ENCODE measurements around the gene FGF3.

- TF ChIP-seq, protein P1, sequence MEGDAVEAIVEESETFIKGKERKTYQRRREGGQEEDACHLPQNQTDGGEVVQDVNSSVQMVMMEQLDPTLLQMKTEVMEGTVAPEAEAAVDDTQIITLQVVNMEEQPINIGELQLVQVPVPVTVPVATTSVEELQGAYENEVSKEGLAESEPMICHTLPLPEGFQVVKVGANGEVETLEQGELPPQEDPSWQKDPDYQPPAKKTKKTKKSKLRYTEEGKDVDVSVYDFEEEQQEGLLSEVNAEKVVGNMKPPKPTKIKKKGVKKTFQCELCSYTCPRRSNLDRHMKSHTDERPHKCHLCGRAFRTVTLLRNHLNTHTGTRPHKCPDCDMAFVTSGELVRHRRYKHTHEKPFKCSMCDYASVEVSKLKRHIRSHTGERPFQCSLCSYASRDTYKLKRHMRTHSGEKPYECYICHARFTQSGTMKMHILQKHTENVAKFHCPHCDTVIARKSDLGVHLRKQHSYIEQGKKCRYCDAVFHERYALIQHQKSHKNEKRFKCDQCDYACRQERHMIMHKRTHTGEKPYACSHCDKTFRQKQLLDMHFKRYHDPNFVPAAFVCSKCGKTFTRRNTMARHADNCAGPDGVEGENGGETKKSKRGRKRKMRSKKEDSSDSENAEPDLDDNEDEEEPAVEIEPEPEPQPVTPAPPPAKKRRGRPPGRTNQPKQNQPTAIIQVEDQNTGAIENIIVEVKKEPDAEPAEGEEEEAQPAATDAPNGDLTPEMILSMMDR (IDR thresholded peaks at IDR 0.05): no peak
- TF ChIP-seq EP300 (IDR thresholded peaks at IDR 0.05): no peak
Observed at GRCh38 chr11:69834251-69834650, 15.0 kb upstream of the FGF3 start.
